ELR (cell line): Measurements from ENCODE around the gene PSMB2.

Source experiments
- DNase-seq: peaks from one replicate; pipeline ENCODE4 v3.0.0-alpha.2; 2015; ENCODE audit warnings: low read depth

The PSMB2 gene

DNA sequence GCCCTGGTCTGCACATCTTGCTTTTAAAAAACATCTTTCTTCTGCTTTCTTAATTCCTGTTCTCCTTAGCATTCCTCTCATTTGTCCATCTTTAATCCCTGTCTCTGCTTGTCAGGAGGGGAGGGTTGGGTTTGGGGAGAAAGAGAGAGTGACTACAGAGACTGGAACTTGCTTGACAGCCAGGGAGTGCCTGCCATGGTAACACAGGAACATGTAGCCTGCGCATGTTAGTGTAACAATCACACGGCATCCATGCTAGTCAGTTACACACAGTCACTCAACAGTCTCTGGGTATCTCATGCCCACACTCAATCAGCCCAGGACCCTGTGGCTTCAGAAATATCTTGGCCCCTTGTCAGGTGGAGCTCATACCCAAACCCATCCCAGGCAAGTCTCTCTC, 69.0 kb downstream of the PSMB2 start:
- no peak for DNase-seq

DNA sequence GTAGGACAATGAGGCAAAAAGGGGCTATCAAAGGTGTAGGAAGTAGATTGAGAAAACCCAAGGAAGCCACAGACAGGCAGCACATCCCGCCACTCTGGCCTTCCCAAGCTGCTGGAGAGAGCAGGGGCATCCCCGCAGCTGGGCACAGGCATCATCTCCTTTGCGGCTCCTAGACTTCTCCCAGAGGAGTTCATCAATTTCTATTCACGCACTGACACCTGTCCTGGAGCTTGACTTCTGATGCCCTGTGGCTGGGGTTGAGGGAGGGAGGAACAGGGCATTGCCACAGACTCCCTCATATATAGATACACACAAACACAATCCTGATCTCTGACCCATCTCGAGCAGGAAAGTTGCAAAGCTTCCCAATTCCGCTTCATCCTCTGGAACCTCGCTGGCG, 70.1 kb downstream of the PSMB2 start:
- DNase-seq = no peak

GRCh38 chr1:35570589-35571137, 70.7 kb downstream of the PSMB2 start:
- DNase-seq = no peak

GRCh38 chr1:35569936-35570335, 71.4 kb downstream of the PSMB2 start:
- DNase-seq = peak; percentile 71

DNA sequence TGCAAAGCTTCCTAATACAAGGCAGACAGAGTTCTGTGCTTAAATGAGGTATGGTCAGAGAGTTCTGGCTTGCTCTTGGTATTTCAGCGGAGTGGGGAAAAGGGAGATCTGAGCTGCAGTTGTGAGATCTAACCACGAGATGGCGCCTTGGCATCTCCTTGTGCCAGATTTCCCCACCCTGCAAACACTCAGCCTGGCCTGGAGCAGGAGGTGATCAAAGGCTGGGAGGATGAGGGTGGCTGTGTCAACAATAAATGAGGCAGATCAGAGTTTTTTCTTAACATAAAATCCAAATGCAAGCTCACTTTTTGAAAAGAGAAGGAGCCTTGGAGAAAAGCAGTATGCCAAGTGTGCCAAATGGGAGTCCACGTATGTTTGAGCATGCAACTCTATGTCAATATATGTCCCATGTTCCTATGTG, 72.3 kb downstream of the PSMB2 start:
- DNase-seq = peak; percentile 77

GRCh38 chr1:35567947-35568558, 73.3 kb downstream of the PSMB2 start:
- DNase-seq = no peak

- no peak for DNase-seq
Measured at GRCh38 chr1:35565742-35566133, 75.6 kb downstream of the PSMB2 start.

GRCh38 chr1:35564884-35565741, 76.2 kb downstream of the PSMB2 start:
- no peak for DNase-seq

- peak; percentile 90 for DNase-seq
Measured at GRCh38 chr1:35564037-35564883, 77.1 kb downstream of the PSMB2 start.

GRCh38 chr1:35563166-35563565, 78.2 kb downstream of the PSMB2 start:
- DNase-seq = no peak

GRCh38 chr1:35561972-35562680, 79.2 kb downstream of the PSMB2 start:
- no peak for DNase-seq

DNA sequence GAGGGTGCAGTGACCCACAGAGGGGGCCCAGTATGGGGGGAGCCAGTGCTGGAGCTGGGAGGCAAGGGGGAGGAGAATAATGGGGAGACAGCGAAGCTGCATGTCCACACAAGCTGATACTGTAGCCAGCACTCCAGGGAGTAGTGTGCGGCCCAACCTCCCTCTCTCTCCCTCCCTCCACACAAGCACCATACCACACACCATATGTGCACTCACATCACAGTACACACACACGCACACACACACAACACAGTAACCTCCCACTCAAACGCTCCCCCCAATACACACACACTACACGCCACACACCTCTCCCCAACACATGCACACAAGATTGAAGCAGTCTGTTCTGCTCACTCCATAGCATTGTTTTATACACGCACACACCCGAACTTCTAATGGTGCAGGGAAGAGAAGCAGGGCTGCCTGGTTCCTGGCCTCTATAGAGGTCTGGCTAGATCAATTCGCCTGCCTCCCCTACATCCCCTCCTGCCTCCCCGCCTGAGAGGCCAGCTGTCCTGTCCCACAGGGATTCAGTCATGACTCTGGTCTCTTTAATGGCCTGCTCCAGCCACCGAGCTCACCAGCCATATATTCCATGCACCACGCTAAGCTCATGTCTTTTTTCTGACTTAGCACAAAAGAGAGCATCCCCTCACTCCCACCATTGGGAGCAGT, 79.9 kb downstream of the PSMB2 start:
- DNase-seq = no peak

- DNase-seq = no peak
Measured at GRCh38 chr1:35560256-35561225, 80.8 kb downstream of the PSMB2 start.

- DNase-seq = no peak
Measured at GRCh38 chr1:35559317-35559944, 81.9 kb downstream of the PSMB2 start.

- DNase-seq = peak; percentile 33
Measured at GRCh38 chr1:35558374-35559316, 82.7 kb downstream of the PSMB2 start.

GRCh38 chr1:35557611-35558373, 83.5 kb downstream of the PSMB2 start, which contains the start of gene NCDN:
Gene NCDN (plus strand): TSS chr1:35557799. CDS start chr1:35558191, 392 bp downstream.
- peak; percentile 98 for DNase-seq

GRCh38 chr1:35557118-35557610, 84.2 kb downstream of the PSMB2 start, which contains the start of gene KIAA0319L:
Gene KIAA0319L (minus strand): TSS chr1:35557403. CDS start chr1:35554491, 2,912 bp downstream.
- peak; percentile 85 for DNase-seq
